ENCODE results near the gene SUMO1.

SUMO1 gene

GRCh38 chr2:202194418-202194817 lies 44.0 kb downstream of the SUMO1 start:
- H3K4me3 ChIP-seq (ENCODE audit: low read depth, low read length) = no peak overlapping the region
- no peak for DNase-seq (ENCODE audit: low read depth)
- TF ChIP-seq MAX (IDR thresholded peaks at IDR 0.05; ENCODE audit: low read depth, low read length) = no peak
- no peak for TF ChIP-seq POLR2A (IDR thresholded peaks at IDR 0.05; ENCODE audit: extremely low read depth, insufficient read length)

GRCh38 chr2:202193881-202194353 lies 44.5 kb downstream of the SUMO1 start:
- DNase-seq (ENCODE audit: low read depth) = no peak
- TF ChIP-seq MYC (IDR thresholded peaks at IDR 0.05; ENCODE audit: low read depth, low read length) = no peak
- no peak for TF ChIP-seq POLR2A (IDR thresholded peaks at IDR 0.05; ENCODE audit: extremely low read depth, insufficient read length)
- TF ChIP-seq CTCF (IDR thresholded peaks at IDR 0.05; ENCODE audit: low read depth, low read length) = no peak
- TF ChIP-seq MAX (IDR thresholded peaks at IDR 0.05; ENCODE audit: low read depth, low read length) = no peak
- H3K4me3 ChIP-seq (ENCODE audit: low read depth, low read length) = no peak overlapping the region

- no peak for DNase-seq (ENCODE audit: low read depth)
- TF ChIP-seq POLR2A (IDR thresholded peaks at IDR 0.05; ENCODE audit: extremely low read depth, insufficient read length) (no peak), CTCF (IDR thresholded peaks at IDR 0.05; ENCODE audit: low read depth, low read length) (no peak), MYC (IDR thresholded peaks at IDR 0.05; ENCODE audit: low read depth, low read length) (no peak), MAX (IDR thresholded peaks at IDR 0.05; ENCODE audit: low read depth, low read length) (no peak)
- no peak overlapping the region for H3K4me3 ChIP-seq (ENCODE audit: low read depth, low read length)
These were observed 45.1 kb downstream of the SUMO1 start for GRCh38 chr2:202193305-202193704.

- no peak overlapping the region for H3K4me3 ChIP-seq (ENCODE audit: low read depth, low read length)
- no peak for DNase-seq (ENCODE audit: low read depth)
- TF ChIP-seq CTCF (IDR thresholded peaks at IDR 0.05; ENCODE audit: low read depth, low read length) (no peak), MYC (IDR thresholded peaks at IDR 0.05; ENCODE audit: low read depth, low read length) (no peak), POLR2A (IDR thresholded peaks at IDR 0.05; ENCODE audit: extremely low read depth, insufficient read length) (no peak), MAX (IDR thresholded peaks at IDR 0.05; ENCODE audit: low read depth, low read length) (no peak)
These were observed 50.8 kb downstream of the SUMO1 start for GRCh38 chr2:202187570-202187969.

- TF ChIP-seq CTCF (IDR thresholded peaks at IDR 0.05; ENCODE audit: low read depth, low read length) (no peak), POLR2A (IDR thresholded peaks at IDR 0.05; ENCODE audit: extremely low read depth, insufficient read length) (no peak), MYC (IDR thresholded peaks at IDR 0.05; ENCODE audit: low read depth, low read length) (no peak), MAX (IDR thresholded peaks at IDR 0.05; ENCODE audit: low read depth, low read length) (no peak)
- H3K4me3 ChIP-seq (ENCODE audit: low read depth, low read length) = no peak overlapping the region
- no peak for DNase-seq (ENCODE audit: low read depth)
These were observed 51.7 kb downstream of the SUMO1 start for GRCh38 chr2:202186641-202187202.

- no peak overlapping the region for H3K4me3 ChIP-seq (ENCODE audit: low read depth, low read length)
- no peak for DNase-seq (ENCODE audit: low read depth)
- TF ChIP-seq CTCF (IDR thresholded peaks at IDR 0.05; ENCODE audit: low read depth, low read length) (no peak), MAX (IDR thresholded peaks at IDR 0.05; ENCODE audit: low read depth, low read length) (no peak), POLR2A (IDR thresholded peaks at IDR 0.05; ENCODE audit: extremely low read depth, insufficient read length) (no peak), MYC (IDR thresholded peaks at IDR 0.05; ENCODE audit: low read depth, low read length) (no peak)
These were observed 53.2 kb downstream of the SUMO1 start for GRCh38 chr2:202185156-202185555.

All from NB4 (cell line).